Measurements from ENCODE around the gene LCE2D. TPM values are rescaled to one million over a fixed set of nuclear protein-coding genes. Genes with fewer than 3 reads are reported as not detected.

Gene LCE2D, protein sequence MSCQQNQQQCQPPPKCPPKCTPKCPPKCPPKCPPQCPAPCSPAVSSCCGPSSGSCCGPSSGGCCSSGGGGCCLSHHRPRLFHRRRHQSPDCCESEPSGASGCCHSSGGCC
- total RNA-seq (ENCODE audit: unreplicated experiment) = not detected
- long read RNA-seq = 0 reads

DNA sequence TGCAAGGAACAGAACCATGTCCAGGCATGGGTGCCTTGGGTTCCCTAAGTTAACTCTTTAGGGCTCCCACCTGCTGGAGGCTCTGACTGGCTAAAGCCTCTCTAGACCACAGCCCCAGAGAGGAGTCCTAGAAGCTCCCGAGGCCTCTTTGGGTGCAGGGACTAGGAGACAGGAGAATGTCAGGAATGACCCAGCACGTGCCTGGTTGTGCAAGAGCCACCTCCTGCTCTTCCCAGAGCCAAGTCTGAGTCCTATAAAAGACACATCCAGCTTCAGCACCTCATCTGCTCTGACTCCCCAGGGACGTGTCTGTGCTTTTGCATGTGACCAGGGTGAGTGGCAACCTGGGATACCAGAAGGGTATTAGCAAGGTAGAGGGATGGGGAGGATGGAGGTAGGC lies at the start of gene LCE2D:
Gene LCE2D (plus strand): TSS at position 283 of the 400 bp plus-strand sequence. CDS start 726 bp downstream, outside the sequence.
- no peak for DNase-seq
- Mint-ChIP-seq H3K27me3 (ENCODE audit: unreplicated experiment) (peaks cover 8% of the 10 kb centered on the region), H3K36me3 (ENCODE audit: unreplicated experiment) (no peaks in the 10 kb centered on the region), H3K27ac (ENCODE audit: unreplicated experiment) (no peak within 1 kb of the TSS), H3K4me1 (ENCODE audit: low read depth, unreplicated experiment) (no peaks in the 10 kb centered on the region), H3K4me3 (ENCODE audit: unreplicated experiment) (no peak within 1 kb of the TSS), H3K9me3 (ENCODE audit: unreplicated experiment) (peaks cover 2% of the 10 kb centered on the region)
- TF ChIP-seq, protein P1, sequence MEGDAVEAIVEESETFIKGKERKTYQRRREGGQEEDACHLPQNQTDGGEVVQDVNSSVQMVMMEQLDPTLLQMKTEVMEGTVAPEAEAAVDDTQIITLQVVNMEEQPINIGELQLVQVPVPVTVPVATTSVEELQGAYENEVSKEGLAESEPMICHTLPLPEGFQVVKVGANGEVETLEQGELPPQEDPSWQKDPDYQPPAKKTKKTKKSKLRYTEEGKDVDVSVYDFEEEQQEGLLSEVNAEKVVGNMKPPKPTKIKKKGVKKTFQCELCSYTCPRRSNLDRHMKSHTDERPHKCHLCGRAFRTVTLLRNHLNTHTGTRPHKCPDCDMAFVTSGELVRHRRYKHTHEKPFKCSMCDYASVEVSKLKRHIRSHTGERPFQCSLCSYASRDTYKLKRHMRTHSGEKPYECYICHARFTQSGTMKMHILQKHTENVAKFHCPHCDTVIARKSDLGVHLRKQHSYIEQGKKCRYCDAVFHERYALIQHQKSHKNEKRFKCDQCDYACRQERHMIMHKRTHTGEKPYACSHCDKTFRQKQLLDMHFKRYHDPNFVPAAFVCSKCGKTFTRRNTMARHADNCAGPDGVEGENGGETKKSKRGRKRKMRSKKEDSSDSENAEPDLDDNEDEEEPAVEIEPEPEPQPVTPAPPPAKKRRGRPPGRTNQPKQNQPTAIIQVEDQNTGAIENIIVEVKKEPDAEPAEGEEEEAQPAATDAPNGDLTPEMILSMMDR (IDR thresholded peaks at IDR 0.05; ENCODE audit: partially characterized antibody, unreplicated experiment) = no peak

DNA sequence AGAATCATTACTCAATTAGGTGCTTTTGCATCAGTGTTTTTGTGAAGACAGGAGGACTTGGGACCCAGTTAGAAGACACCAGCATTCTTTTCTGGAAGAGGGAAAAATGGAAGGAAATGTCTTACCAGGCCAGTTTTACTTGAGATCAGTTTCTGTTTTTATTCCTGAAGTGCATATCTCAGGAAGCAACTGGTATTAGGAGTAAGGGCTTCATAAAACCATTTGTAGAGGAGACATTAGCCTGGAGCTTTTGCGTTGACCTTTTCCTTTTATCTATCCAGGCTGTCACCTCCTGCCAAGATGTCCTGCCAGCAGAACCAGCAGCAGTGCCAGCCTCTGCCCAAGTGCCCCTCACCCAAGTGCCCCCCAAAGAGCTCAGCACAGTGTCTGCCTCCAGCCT lies 49.7 kb upstream of the LCE2D start, which contains the start of gene LCE3B:
Gene LCE3B (plus strand): TSS at position 301 of the 400 bp plus-strand sequence. CDS start 0 bp downstream, at position 301.
- no peak for DNase-seq
- H3K9me3 Mint-ChIP-seq (ENCODE audit: unreplicated experiment) = peaks cover 2% of the 10 kb centered on the region
- H3K36me3 Mint-ChIP-seq (ENCODE audit: unreplicated experiment) = peaks cover 3% of the 10 kb centered on the region
- no peaks in the 10 kb centered on the region for H3K27me3 Mint-ChIP-seq (ENCODE audit: unreplicated experiment)
- H3K27ac Mint-ChIP-seq (ENCODE audit: unreplicated experiment) = no peak within 1 kb of the TSS
- TF ChIP-seq, protein P1 (IDR thresholded peaks at IDR 0.05; ENCODE audit: partially characterized antibody, unreplicated experiment) = no peak
- no peaks in the 10 kb centered on the region for H3K4me1 Mint-ChIP-seq (ENCODE audit: low read depth, unreplicated experiment)
- no peak within 1 kb of the TSS for H3K4me3 Mint-ChIP-seq (ENCODE audit: unreplicated experiment)

DNA sequence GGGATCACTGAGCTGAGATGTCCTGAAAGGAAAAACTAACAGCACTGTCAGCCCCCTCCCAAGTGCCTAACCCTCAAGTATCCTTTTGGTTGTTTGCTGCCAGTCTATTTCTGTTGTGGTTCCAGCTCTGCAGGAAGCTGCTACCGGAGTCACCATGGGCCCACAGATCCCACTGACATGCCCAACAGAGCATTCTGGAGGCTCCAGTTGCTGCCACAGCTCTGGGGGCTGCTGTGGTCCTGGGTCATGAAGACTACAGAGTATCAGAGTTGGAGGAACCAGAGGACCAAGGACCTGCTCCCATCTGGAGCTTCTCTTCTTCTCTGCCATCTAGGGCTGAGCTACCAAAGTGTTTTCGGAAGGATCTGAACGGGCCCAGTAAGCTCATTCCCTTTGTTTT lies 41.2 kb upstream of the LCE2D start:
- H3K4me1 Mint-ChIP-seq (ENCODE audit: low read depth, unreplicated experiment) = no peaks in the 10 kb centered on the region
- TF ChIP-seq, protein P1 (IDR thresholded peaks at IDR 0.05; ENCODE audit: partially characterized antibody, unreplicated experiment) = no peak

DNA sequence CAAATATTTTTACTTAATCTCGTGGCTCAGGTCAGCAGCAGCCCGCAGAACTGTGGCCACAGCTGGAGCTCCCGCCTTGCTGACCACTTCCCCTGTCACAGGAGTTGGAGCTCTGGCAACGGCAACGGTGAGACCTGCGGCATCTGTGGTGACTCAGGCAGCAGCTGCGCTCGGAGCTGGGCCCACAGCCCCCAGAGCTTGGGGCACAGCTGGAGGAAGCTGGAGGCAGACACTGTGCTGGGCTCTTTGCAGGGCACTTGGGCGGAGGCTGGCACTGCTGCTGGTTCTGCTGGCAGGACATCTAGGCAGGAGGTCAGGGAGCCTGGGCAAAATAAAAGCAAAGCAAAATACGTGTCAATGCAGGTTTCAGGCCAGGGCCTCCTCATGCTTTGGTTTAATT lies 40.4 kb upstream of the LCE2D start, which contains the start of gene LCE3A:
Gene LCE3A (minus strand): TSS at position 301 of the 400 bp plus-strand sequence. CDS start 0 bp downstream, at position 301.
- DNase-seq = no peak
- H3K36me3 Mint-ChIP-seq (ENCODE audit: unreplicated experiment) = peaks cover 12% of the 10 kb centered on the region

More for the DNA sequence above, 41.2 kb upstream of the LCE2D start:
- Mint-ChIP-seq H3K36me3 (ENCODE audit: unreplicated experiment) (peaks cover 12% of the 10 kb centered on the region), H3K27me3 (ENCODE audit: unreplicated experiment) (peaks cover 6% of the 10 kb centered on the region), H3K4me3 (ENCODE audit: unreplicated experiment) (no peak overlapping the region), H3K27ac (ENCODE audit: unreplicated experiment) (no peak overlapping the region), H3K9me3 (ENCODE audit: unreplicated experiment) (peaks cover 6% of the 10 kb centered on the region)
- DNase-seq = no peak

More for the DNA sequence above, 40.4 kb upstream of the LCE2D start, which contains the start of gene LCE3A:
- H3K9me3 Mint-ChIP-seq (ENCODE audit: unreplicated experiment) = peaks cover 6% of the 10 kb centered on the region
- no peak within 1 kb of the TSS for H3K4me3 Mint-ChIP-seq (ENCODE audit: unreplicated experiment)
- no peaks in the 10 kb centered on the region for H3K4me1 Mint-ChIP-seq (ENCODE audit: low read depth, unreplicated experiment)
- TF ChIP-seq, protein P1 (IDR thresholded peaks at IDR 0.05; ENCODE audit: partially characterized antibody, unreplicated experiment) = no peak
- H3K27ac Mint-ChIP-seq (ENCODE audit: unreplicated experiment) = no peak within 1 kb of the TSS
- peaks cover 6% of the 10 kb centered on the region for H3K27me3 Mint-ChIP-seq (ENCODE audit: unreplicated experiment)
